DMS53 treated with DMSO at 0.1 percent for 48 hours (cell line): ENCODE measurements around the gene SLC26A2.
A peak's percentile ranks its signal among the peaks of the same experiment; 100 is the strongest.
"Not testable (repeated sequence)": the region's sequence is repeated elsewhere in the genome, so short reads cannot be mapped to it uniquely, and the experiment has no call there.

ENCODE experiments used
- DNase-seq: peaks from one replicate; lab custom pipeline; 2025; ENCODE audit not compliant: unreplicated experiment; lab: John Stamatoyannopoulos, UW

Gene SLC26A2

GRCh38 chr5:150000990-150001659, 40.6 kb downstream of the SLC26A2 start:
- DNase-seq = no peak

DNA sequence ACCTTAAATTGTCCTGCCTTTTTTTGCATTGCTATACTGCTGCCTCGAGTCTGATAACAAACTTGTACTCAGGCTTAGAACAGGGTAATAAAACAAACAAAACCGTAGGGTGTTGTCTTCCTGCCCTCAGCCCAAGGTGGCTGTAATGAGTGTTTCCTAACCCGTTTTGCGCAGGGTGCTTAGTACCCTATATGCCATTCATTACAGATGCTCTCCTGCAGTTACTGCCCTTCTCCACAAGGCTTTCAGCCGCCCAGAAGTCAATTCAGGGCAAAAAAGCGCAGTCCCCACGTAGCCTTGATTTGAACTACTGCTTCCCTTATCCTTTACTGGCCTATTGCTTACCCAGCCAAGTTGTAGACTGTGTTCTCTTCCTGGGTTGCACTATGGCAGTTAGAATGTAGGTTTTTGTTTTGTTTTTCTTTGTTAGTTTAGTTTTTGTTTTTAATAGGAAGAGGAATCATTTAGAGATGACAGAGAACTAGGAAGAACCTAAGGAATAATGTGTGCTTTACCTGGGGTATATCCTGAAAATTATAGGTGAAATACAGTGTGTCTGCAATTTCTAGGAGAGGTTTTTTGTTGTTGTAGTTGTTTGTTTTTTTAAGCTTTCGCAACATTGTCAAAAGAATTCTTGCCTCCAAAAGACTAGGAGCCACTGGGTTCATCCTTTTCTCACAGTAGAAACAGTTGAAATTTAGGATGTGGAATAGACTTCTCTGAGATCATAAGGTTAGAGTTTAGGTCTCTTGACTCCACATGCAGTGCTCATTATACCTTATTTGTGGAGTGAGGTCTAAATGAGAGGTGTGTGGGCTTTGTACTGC, 41.3 kb downstream of the SLC26A2 start:
- peak; percentile 65 for DNase-seq

DNA sequence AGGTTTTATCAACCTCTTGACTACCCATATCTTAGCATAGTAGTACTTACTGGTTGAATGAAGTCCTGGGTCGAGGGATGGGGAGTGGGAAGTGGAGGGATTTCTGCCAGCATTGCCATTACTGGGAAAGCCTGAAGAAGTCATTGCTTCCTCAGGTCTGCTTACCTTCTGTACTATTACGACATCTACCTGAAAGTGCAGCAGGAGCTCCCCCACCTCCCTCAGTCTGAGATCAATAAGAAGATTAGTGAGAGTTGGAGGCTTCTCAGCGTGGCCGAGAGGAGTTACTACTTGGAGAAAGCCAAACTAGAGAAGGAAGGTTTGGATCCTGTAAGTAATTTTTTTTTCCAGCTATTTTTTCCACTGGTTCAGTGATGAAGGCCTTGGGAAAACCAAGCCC, 45.8 kb downstream of the SLC26A2 start:
- no peak for DNase-seq

GRCh38 chr5:150007050-150007449, 46.5 kb downstream of the SLC26A2 start:
- no peak for DNase-seq

- no peak for DNase-seq
Measured at GRCh38 chr5:150009671-150010387, 49.3 kb downstream of the SLC26A2 start.

DNA sequence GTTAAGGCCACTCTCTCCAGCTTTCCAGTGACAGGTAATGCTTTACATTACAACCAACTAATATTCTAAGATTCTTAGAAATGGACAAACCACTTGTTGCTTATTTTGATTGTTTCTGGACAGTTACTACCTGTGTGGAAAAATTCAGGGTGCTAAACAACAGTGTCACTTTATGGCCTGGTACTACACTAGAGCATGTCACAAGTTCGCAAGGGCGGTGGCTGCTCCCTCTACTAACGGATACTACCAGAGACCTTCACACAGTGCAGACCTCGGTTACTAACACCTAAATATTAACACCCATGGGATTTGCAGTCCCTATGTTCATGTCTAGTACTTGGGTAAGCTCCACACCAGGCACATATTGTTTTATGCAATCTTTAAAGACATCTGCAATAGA, 53.4 kb downstream of the SLC26A2 start:
- no peak for DNase-seq

- DNase-seq = no peak
Measured at GRCh38 chr5:150014456-150014855, 53.9 kb downstream of the SLC26A2 start.

DNA sequence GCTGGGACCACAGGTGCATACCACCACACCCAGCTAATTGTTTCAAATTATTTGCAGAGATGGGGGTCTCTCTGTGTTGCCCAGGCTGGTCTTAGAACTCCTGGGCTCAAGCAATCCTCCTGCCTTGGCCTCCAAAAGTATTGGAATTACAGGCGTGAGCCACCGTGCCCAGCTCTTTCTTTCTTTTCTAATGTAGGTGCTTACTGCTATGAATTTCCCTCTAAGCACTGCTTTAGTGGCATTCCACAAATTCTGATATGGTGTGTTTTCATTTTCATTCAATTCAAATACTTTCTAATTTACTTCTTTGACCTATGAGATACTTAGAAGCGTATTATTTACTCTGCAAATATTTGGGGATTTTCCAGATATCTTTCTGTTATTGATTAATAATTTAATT, 54.9 kb downstream of the SLC26A2 start:
- DNase-seq = no peak

DNA sequence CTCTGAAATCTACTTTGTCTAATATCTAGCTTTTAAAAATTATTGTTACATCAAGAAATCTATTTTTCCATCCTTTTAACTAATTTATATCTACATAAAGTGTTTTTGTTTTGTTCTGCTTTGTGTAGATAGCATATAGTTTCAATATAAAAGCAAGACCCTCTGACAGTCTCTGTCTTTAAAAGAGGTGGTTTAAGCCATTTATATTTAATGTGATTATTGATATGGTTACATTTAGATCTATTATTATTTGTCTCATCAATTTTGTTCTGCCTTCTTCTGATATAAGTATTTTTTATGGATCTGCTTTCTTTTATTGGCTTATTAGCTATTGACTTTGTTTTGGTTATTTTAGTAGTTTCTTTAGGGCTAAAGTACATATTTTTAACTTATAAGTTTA, 56.0 kb downstream of the SLC26A2 start:
- no peak for DNase-seq

- no peak for DNase-seq
Measured at GRCh38 chr5:150017226-150018005, 56.9 kb downstream of the SLC26A2 start.

GRCh38 chr5:150020249-150020648, 59.7 kb downstream of the SLC26A2 start:
- no peak for DNase-seq

DNA sequence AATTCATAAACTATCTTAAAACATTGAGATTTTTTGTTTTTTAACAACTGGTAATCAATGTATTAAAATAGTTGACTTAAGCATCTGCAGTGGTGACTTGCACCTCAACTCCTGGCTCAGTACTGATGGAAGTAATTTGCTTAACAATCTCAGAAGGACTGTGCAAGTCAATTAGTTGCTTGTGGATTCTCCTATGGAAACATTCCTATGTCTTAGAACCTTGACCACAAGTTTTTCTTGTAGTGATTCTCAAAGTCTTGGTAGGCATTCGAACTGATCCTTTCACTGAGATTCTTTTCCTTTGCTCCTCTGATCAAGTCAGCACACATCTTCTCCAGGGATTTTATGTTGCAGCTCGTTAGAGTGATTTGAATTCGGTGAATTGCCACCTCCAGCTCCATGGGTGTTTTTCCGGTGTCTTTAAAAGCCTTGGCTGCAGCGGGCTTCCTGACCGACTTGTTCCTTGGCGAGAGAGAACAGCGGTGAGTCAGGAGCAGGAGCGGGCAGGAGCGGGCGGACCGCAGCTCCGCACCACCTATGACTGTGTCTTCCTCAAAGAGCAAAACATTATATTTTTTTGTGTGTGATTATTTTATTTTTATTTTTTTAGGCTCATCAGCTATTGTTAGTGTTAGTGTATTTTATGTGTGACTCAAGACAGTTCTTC, 61.1 kb downstream of the SLC26A2 start:
- no peak for DNase-seq

- DNase-seq = peak; percentile 13
Measured at GRCh38 chr5:150022158-150022531, 61.6 kb downstream of the SLC26A2 start.

DNA sequence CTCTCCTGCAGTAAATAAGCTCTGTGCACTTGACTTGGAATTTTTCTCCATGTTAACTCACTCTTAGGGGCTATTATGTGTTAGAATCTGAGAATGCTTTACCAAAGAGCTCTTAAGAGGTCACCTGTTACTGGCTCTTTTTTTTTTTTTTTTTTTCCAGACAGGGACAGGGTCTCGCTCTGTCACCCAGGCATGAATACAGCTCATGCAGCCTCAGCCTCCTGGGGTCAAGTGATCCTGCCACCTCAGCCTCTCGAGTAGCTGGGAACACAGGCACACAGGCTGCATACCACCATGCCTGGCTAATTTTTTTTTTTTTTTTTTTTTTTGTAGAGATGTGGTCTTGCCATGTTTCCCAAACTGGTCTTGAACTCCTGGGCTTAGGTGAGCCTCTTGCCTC, 62.1 kb downstream of the SLC26A2 start:
- no peak for DNase-seq

- no peak for DNase-seq
Measured at GRCh38 chr5:150023136-150023535, 62.6 kb downstream of the SLC26A2 start.

GRCh38 chr5:150024346-150024984, 63.9 kb downstream of the SLC26A2 start:
- no peak for DNase-seq

DNA sequence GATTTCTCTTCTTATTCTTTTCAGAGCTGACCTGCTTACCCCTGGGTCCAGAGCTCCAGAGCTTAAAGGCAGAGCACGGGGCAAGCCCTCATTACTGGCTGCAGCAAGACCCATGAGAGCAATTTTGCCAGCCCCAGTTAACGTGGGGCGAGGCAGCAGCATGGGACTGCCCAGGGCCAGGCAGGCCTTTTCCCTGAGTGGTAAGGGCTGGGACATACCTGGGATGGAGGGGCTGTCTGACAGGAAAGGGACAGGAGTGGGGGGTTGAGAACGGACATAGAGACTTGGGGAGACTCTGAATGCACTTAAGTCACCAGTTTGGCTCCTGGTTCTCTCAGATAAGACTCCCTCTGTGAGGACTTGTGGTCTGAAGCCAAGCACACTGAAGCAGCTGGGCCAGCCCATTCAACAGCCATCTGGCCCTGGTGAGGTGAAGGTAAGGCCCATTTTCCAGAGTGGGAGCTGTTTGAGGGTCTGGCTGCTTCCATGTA, 66.2 kb downstream of the SLC26A2 start:
- DNase-seq = no peak

GRCh38 chr5:150028047-150028446, 67.5 kb downstream of the SLC26A2 start:
- not testable (repeated sequence) for DNase-seq

DNA sequence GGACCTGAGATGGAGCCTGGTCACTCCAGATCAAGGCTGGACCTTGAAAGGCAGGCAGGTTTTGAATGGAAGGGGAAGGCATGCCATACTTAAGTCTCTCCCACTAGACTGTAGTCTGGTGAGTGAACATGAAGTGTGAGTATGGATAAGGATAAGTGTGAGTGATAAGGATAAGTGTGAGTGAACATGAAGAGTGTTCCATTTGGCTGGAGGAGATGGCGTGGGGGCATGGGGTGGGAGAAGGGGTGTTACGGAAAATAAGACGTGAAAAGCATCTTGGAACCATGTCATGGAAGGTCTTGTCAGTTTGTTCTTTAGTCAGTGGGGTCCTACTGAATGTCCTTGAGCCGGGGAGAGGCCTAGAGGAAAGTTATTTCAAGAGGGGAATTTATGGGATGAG, 72.8 kb downstream of the SLC26A2 start:
- DNase-seq = no peak

- DNase-seq = no peak
Measured at GRCh38 chr5:150034662-150035061, 74.1 kb downstream of the SLC26A2 start.
